ACC112 (cell line): ENCODE data around the gene ZNF236.

ENCODE experiments used
- H2AFZ ChIP-seq: fragments of 200-600 bp; sonication (generic); one replicate; pipeline ENCODE4 v1.6.0; 2017; ENCODE audit warnings: antibody characterized with exemption, low read length; ENCODE audit not compliant: unreplicated experiment
- H3K27ac ChIP-seq: fragments of 200-600 bp; sonication (generic); 2 replicates; pipeline ENCODE4 v1.5.1; 2014; ENCODE audit warnings: low read depth, mild to moderate bottlenecking, antibody characterized with exemption, low read length, moderate library complexity
- H3K27me3 ChIP-seq: fragments of 200-600 bp; sonication (generic); 2 replicates; pipeline ENCODE4 v1.6.1; 2014; ENCODE audit warnings: mild to moderate bottlenecking, antibody characterized with exemption, low read length, moderate library complexity, mixed read lengths; ENCODE audit not compliant: insufficient read depth
- H3K36me3 ChIP-seq: fragments of 200-600 bp; sonication (generic); 2 replicates; pipeline ENCODE4 v1.6.1; 2016; ENCODE audit warnings: mild to moderate bottlenecking, antibody characterized with exemption, low read length, moderate library complexity, mixed read lengths; ENCODE audit not compliant: insufficient read depth
- H3K4me1 ChIP-seq: fragments of 200-600 bp; sonication (generic); one replicate; pipeline ENCODE4 v1.6.1; 2016; ENCODE audit warnings: low read length, mixed read lengths; ENCODE audit not compliant: insufficient read depth, unreplicated experiment, control insufficient read depth
- H3K4me3 ChIP-seq: fragments of 200-600 bp; sonication (generic); 2 replicates; pipeline ENCODE4 v1.5.1; 2014; ENCODE audit warnings: mild to moderate bottlenecking, low read depth, low read length
- H3K79me2 ChIP-seq: fragments of 200-600 bp; sonication (generic); one replicate; pipeline ENCODE4 v1.6.0; 2016; ENCODE audit warnings: low read length; ENCODE audit not compliant: control insufficient read depth, unreplicated experiment, insufficient read depth

The ZNF236 gene

GRCh38 chr18:76982038-76982437 lies 159.7 kb downstream of the ZNF236 start:
- Histone ChIP-seq H3K4me1 (no peaks in the 10 kb centered on the region), H2AFZ (no peak overlapping the region), H3K27ac (no peak overlapping the region), H3K36me3 (no peaks in the 10 kb centered on the region), H3K79me2 (no peaks in the 10 kb centered on the region), H3K4me3 (no peak overlapping the region), H3K27me3 (0 out of 2 replicates have a peak, but pooled peaks cover 2% of the 10 kb centered on the region)

- no peaks in the 10 kb centered on the region for H3K79me2 ChIP-seq
- H2AFZ ChIP-seq = no peak overlapping the region
- H3K36me3 ChIP-seq = no peaks in the 10 kb centered on the region
- H3K4me3 ChIP-seq = no peak overlapping the region
- peaks cover 2% of the 10 kb centered on the region; the same call in 1 of the 2 replicates for H3K27me3 ChIP-seq
- H3K4me1 ChIP-seq = no peaks in the 10 kb centered on the region
- H3K27ac ChIP-seq = no peak overlapping the region
Observed at GRCh38 chr18:76982841-76983583, 160.7 kb downstream of the ZNF236 start.

GRCh38 chr18:76983613-76984051 lies 161.3 kb downstream of the ZNF236 start:
- H3K27ac ChIP-seq = no peak overlapping the region
- no peaks in the 10 kb centered on the region for H3K36me3 ChIP-seq
- no peaks in the 10 kb centered on the region for H3K4me1 ChIP-seq
- H3K4me3 ChIP-seq = no peak overlapping the region
- peaks cover 2% of the 10 kb centered on the region; the same call in 1 of the 2 replicates for H3K27me3 ChIP-seq
- H3K79me2 ChIP-seq = no peaks in the 10 kb centered on the region
- H2AFZ ChIP-seq = no peak overlapping the region

GRCh38 chr18:76984193-76985155 lies 162.1 kb downstream of the ZNF236 start:
- Histone ChIP-seq H3K79me2 (no peaks in the 10 kb centered on the region), H3K27ac (no peak overlapping the region), H3K27me3 (peaks cover 2% of the 10 kb centered on the region; the same call in 1 of the 2 replicates), H2AFZ (no peak overlapping the region), H3K4me1 (no peaks in the 10 kb centered on the region), H3K36me3 (no peaks in the 10 kb centered on the region), H3K4me3 (no peak overlapping the region)

GRCh38 chr18:76985156-76985950 lies 163.0 kb downstream of the ZNF236 start:
- Histone ChIP-seq H3K79me2 (no peaks in the 10 kb centered on the region), H3K4me1 (no peaks in the 10 kb centered on the region), H3K4me3 (no peak overlapping the region), H2AFZ (no peak overlapping the region), H3K27me3 (peaks cover 2% of the 10 kb centered on the region; the same call in 1 of the 2 replicates), H3K27ac (no peak overlapping the region), H3K36me3 (no peaks in the 10 kb centered on the region)

- H3K79me2 ChIP-seq = no peaks in the 10 kb centered on the region
- H3K27me3 ChIP-seq = peaks cover 2% of the 10 kb centered on the region; the same call in 1 of the 2 replicates
- H3K27ac ChIP-seq = no peak overlapping the region
- no peak overlapping the region for H3K4me3 ChIP-seq
- no peak overlapping the region for H2AFZ ChIP-seq
- H3K36me3 ChIP-seq = no peaks in the 10 kb centered on the region
- H3K4me1 ChIP-seq = no peaks in the 10 kb centered on the region
Observed at GRCh38 chr18:76985951-76986236, 163.5 kb downstream of the ZNF236 start.

GRCh38 chr18:76986406-76986805 lies 164.0 kb downstream of the ZNF236 start:
- Histone ChIP-seq H2AFZ (no peak overlapping the region), H3K79me2 (no peaks in the 10 kb centered on the region), H3K36me3 (no peaks in the 10 kb centered on the region), H3K4me1 (no peaks in the 10 kb centered on the region), H3K27me3 (peaks cover 2% of the 10 kb centered on the region; the same call in 1 of the 2 replicates), H3K27ac (no peak overlapping the region), H3K4me3 (no peak overlapping the region)

GRCh38 chr18:76988031-76988826 lies 165.9 kb downstream of the ZNF236 start:
- Histone ChIP-seq H3K79me2 (no peaks in the 10 kb centered on the region), H3K36me3 (no peaks in the 10 kb centered on the region), H3K27ac (no peak overlapping the region), H3K4me1 (no peaks in the 10 kb centered on the region), H2AFZ (no peak overlapping the region), H3K27me3 (no peaks in the 10 kb centered on the region; the same call in 1 of the 2 replicates), H3K4me3 (no peak overlapping the region)

GRCh38 chr18:76988827-76989646 lies 166.7 kb downstream of the ZNF236 start:
- Histone ChIP-seq H3K79me2 (no peaks in the 10 kb centered on the region), H3K4me3 (no peak overlapping the region), H3K27me3 (no peaks in the 10 kb centered on the region; the same call in 1 of the 2 replicates), H3K27ac (no peak overlapping the region), H3K36me3 (no peaks in the 10 kb centered on the region), H3K4me1 (no peaks in the 10 kb centered on the region), H2AFZ (no peak overlapping the region)
